CD4-positive, alpha-beta T cell treated with Interferon gamma for 1 hour (primary cell): ENCODE data around the gene CIB4.

Experiments
- DNase-seq: peaks from one replicate; pipeline ENCODE4 v3.0.0-alpha.2; 2020

The CIB4 gene

GRCh38 chr2:26540961-26541360 is 100.2 kb downstream of the CIB4 start:
- DNase-seq = no peak

GRCh38 chr2:26540306-26540705 is 100.9 kb downstream of the CIB4 start:
- DNase-seq = no peak

- no peak for DNase-seq
Observed at GRCh38 chr2:26537826-26538475, 103.2 kb downstream of the CIB4 start.

- no peak for DNase-seq
Observed at GRCh38 chr2:26537069-26537825, 103.9 kb downstream of the CIB4 start.

GRCh38 chr2:26536371-26537068 is 104.6 kb downstream of the CIB4 start:
- no peak for DNase-seq

- no peak for DNase-seq
Observed at GRCh38 chr2:26535663-26536275, 105.4 kb downstream of the CIB4 start.

GRCh38 chr2:26534865-26535662 is 106.1 kb downstream of the CIB4 start:
- no peak for DNase-seq

GRCh38 chr2:26534098-26534864 is 106.9 kb downstream of the CIB4 start:
- DNase-seq = no peak

- no peak for DNase-seq
Observed at GRCh38 chr2:26533661-26534060, 107.5 kb downstream of the CIB4 start.

GRCh38 chr2:26532301-26533250 is 108.6 kb downstream of the CIB4 start:
- DNase-seq = no peak
